T47D (cell line): Measurements from ENCODE around the gene C12orf76.

ENCODE experiments used
- DNase-seq, 2 experiments: peaks; one replicate each; pipeline versions ENCODE4 v3.0.0 to v3.0.0-alpha.2; 2011 to 2012; ENCODE audit warnings: low read depth in 1 of 2, low spot score in 1 of 2
- JUND ChIP-seq: IDR thresholded peaks from 2 replicates; pipeline ENCODE4 v1.6.1; 2012; ENCODE audit warnings: low read depth
- in situ Hi-C: cut with HindIII; loops from 2 replicates; pipeline ENCODE4 v1.10.0; 2016; ENCODE audit warnings: low sequenced_read_pairs, low pct_unique_long_range_greater_than_20kb

Gene C12orf76

DNA sequence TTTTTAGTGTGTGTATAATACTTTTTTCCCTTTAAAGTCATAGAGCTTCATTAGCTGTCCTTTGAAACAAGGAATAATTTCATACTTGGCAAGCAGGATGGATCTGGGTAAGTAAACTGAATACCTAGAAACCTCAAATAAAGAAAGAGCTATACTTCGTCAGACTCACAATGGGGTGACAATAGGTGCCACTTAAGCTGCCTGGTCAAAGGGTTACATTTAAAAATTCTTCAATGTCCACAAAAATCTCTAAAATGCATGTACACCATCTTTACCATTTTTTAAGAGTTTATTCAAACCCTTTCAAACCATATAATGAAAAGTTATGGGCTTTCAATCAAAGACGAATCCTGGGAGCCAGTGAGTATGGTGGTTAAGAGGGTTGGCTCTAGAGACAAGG lies 55.2 kb downstream of the C12orf76 start:
- no peak for TF ChIP-seq JUND
- in situ Hi-C loops: no loop called here
- DNase-seq: no peak

DNA sequence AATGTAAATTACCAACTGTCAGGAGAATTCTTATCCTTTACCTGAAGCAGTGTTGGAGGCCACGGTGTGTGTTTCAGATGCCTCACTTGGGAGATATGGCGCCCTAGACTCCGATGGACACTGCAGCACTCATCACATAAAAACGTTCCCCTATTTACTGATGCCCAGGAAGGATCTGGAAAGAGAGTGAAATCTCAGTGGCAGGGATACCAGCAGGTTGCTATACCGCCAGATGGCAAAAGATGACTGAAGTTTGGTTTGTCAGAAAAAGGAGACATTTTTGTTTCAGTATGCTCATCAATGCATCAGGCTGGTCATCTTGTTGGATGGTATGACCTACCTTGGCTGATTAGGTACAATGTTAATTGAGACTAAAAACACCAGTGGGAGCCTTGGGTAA lies 56.7 kb downstream of the C12orf76 start:
- in situ Hi-C loops: no loop called here
- DNase-seq: no peak
- no peak for TF ChIP-seq JUND
